Measurements from ENCODE around the gene CBY1.
A peak's percentile ranks its signal among the peaks of the same experiment; 100 is the strongest.
"Not testable (repeated sequence)": the region's sequence is repeated elsewhere in the genome, so short reads cannot be mapped to it uniquely, and the experiment has no call there.

CBY1 gene

DNA sequence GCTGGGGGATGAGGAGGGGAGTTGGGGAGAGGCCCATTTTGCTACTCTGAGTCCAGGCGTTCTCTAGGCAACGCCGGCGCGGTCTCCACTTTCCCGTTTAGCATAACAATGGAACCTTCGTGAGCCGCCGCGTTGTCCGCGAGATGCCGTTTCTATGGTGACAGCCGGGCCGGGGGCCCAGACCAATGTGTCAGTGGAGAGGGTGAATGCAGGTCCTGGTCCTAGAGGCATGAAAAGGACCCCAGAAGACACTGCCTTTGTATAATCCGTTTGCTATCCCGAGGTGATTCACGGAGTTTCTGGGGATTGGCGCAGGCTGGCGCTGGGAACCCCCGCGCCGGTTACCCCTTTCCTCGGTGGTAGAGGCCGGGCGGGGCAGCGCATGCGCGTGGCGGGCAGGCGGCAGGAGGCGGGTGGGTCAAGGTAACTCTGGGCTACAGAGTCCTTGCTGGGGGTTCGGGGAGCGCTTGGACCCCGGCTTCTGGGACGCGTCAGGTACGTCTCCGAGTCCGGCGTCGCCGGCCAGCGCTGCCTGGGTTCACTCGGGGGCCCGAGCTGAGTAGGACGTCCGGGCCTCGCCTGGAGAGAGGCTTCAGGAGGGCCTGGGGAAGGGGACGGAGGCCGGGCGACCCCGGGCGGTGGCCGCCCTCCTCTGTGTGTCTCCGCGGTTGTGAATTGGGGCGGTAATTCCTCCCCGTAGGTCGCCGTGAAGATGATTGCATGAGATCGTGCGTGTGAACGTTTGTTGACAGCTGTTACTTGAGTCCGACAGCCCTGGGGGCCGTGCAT lies at the start of gene CBY1, which contains the start of gene FAM227A:
Gene CBY1 (plus strand): TSS at position 383 of the 789 bp plus-strand sequence. CDS start 11,417 bp downstream, outside the sequence.
Gene FAM227A (minus strand): TSS at position 137 of the 789 bp plus-strand sequence. CDS start 6,224 bp downstream, outside the sequence.
- peak; percentile 70 to 80 for DNase-seq (ENCODE audit: low read depth in 1 of 2, low spot score in 1 of 2)

DNA sequence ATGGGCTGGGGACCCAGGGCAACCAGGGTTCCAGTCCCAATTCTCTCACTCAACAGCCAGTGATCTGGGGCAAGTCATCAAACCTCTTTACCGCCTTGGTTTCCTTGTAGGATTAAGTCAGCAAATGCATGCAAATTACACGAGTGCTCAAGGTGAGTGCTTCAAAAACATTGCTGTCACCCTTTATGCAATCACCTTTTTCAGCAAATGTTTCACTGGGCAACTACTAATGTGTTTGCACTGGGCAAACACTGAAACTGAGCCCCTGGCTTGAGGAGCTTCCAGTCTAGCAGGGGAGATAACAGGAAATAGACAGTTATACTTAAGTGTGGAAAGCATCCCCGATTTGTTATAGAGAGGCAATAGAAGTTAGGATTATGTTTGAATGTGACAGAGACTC lies 48.8 kb upstream of the CBY1 start:
- DNase-seq (ENCODE audit: low read depth in 1 of 2, low spot score in 1 of 2) = no peak

DNA sequence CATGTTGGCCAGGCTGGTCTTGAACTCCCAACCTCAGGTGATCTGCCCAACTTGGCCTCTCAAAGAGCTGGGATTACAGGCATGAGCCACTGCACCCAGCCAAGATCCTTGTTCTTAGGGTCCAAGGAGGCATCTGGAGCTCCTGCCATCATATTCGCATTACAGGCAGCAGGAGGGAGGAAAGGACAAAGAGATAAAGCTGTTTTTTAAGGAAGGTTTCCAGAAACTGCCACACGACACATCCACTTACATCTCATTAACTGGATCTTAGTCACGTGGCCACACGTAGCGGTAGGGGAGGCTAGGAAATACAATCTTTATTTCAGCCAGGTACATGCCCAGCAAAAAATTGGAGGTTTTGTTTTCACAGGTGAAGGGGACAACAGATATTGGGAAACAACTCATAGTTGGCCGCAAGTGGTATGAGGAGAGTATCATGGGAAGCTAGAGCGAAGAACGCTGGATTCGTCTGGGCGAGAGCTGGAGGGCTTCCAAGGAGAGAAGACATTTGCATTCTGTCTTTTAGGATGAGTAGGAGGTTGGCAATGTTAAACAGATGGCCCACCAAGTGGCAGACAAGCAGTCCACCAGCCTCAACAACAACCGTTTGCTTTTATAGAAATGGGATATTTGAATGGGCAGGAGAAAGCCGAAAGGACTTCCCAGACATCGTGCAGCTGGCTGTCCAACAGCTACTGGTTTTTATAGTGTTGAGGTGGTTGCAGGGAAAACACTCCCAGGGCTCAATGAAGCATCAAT lies 47.3 kb upstream of the CBY1 start:
- no peak for DNase-seq (ENCODE audit: low read depth in 1 of 2, low spot score in 1 of 2)

DNA sequence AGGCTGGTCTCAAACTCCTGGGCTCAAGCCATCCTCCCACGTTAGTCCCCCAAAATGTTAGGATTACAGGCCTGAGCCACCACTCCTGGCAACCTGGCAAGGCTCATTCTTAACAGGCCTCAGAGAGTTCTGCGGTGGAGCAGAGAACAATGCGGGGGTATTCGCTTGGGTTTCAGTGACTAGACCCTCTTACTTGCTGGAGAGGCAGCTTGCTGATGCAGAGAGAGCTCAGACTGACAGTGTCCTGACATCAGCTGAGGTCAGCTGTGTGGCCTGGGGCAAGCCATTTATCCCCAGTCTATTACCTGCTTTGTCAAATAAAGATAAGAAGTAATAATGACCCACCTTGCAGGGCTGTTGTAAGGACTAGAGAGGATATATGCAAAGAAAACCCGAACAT lies 46.2 kb upstream of the CBY1 start:
- DNase-seq (ENCODE audit: low read depth in 1 of 2, low spot score in 1 of 2) = no peak

DNA sequence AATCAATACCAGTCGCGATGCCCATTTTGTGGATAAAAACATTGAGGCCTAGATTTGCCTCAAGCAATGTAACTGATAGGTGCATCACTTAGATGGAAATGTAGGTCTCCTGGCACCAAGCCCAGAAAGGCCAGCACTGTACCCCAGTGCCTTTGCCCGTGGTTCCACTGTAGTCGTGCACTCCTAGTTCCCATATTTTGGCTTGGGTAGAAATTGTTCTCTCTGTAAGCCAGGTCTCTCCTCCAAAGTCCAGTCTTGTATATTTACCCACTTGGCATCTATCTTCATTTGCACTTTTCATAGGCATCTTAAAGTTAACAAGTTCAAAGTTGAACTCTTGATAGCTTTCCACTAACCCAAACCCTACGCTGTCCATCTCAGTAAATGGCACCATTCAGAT lies 44.9 kb upstream of the CBY1 start:
- no peak for DNase-seq (ENCODE audit: low read depth in 1 of 2, low spot score in 1 of 2)

DNA sequence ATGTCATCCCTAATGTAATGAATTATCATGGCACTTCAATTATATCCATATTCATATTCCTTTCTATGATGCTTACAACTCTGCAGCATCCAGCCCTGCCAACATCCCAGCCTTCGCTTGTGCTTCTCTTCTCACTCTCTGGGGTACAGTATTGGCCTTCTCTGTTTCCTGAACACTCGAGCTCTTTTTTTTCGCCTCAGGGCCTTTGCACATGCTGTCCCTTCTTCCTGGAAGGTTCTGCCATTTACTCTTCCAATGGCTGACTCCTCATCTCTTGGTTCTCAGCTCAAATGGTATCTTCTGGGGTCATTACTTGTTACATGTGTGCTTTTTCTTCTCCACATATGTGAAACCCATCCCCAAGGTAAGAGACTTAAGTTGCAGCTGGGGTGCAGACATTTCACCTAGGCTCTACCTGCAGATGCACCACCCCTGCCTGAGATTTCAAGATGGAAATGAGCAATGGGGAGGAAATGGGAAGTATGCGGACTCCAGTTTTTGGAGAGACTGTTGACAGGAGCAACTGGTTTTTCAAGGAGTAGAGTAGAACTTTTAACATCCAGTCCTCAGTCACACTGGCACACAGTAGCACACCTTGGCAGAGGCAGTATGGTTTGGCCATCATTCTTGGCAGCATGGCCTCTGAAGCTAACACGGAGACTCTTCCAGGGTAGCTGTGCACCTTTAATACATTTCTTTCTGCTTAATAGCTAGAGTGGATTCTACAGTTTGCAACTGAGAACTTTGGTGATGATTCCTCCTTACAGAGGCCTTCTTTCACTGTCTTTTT lies 44.0 kb upstream of the CBY1 start:
- no peak for DNase-seq (ENCODE audit: low read depth in 1 of 2, low spot score in 1 of 2)

DNA sequence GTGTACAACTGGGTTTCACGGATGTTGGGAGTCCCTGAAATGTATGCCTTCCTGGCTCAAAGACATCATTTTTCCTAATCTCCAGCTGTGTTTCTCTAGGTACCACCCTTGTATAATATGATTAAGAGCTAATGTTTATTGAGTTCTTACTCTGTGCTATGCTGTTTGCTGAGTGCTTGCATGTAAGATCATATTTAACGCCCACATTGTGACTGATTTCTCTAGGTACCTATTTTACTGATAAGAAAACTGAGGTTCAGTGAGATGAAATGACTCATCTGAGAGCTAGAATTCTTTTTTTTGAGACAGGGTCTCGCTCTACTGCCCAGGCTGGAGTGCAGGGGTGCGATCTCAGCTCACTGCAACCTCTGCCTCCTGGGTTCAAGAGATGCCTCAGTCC lies 42.9 kb upstream of the CBY1 start:
- no peak for DNase-seq (ENCODE audit: low read depth in 1 of 2, low spot score in 1 of 2)

DNA sequence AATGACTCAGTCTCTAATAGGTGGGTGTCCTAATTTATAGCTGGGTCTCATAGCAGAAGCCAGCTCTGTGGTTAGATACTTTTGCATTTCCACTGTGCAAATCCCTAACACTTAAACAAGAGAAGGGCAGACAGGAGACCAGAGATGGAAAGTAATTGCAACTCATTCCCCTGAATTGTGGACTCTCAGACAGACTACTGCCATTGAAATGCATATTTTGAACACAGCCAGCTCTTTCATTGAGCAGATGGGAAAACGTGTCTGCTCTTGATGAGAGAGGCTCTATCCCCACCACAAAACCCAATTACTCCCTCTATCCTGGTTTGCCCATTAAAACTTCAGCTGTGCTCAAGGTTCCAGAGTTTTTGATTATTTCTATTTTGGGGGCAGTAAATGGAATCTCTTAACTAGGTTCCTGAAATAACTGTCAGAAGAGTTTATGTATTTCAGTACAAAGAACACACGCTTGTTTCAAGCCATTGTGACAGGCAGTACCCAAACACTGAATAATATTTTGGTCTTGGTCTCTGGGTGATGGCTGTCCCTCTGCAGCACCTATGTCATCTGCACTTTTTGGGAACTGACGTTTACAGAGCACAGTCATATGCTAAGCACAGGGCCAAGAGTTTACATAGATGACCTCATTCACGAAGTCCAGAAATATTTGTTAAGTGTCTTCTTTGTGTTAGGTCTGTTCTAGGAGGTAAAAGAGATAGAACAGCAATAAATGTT lies 41.9 kb upstream of the CBY1 start:
- no peak for DNase-seq (ENCODE audit: low read depth in 1 of 2, low spot score in 1 of 2)

DNA sequence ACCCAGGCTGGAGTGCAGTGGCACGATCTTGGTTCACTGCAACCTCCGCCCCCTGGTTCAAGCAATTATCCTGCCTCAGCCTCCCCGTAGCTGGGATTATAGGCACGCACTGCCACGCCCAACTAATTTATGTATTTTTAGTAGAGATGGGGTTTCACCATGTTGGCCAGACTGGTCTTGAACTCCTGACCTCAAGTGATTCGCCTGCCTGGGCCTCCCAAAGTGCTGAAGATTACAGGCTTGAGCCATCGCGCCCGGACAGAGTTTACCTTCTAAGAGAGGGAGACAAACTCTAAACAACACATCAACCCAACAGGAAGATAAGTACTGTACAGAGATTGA lies 41.4 kb upstream of the CBY1 start:
- DNase-seq (ENCODE audit: low read depth in 1 of 2, low spot score in 1 of 2) = not testable (repeated sequence)

DNA sequence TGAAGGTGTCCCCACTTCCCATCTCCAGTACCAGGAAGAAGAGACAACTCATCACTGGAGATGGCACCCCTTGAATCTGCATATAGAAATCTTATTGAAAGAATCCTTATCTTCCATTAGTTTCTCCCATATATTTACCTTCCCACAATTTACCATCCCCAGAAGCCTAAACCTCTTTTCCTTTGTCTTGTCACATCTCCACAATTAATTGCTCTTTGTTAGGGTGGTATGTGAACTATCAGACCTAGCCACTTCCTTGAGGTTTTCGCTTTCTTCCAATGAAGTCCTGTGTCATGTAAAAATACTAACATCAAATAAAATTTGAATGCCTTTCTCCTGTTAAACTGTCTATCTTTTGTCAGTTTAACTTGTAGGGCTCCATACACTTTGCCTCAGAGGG lies 38.2 kb upstream of the CBY1 start:
- no peak for DNase-seq (ENCODE audit: low read depth in 1 of 2, low spot score in 1 of 2)

DNA sequence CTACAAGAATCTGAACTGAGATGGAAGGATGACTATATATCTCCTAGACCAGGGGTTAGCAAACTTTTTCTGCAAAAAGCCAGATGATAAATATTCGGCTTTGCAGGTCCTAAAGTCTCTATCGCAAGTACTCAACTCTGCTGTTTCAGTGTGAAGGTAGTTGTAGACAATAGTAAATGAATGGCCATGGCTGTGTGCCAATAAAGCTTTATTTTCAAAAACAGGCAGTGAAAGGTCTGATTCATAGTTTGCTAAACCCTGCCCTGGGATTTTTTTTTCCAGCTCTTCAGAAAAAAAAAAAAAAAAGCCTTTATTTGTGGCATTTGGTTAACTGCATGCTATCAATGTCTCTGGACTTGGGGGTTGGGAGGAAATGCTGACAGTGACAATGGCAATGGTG lies 37.8 kb upstream of the CBY1 start:
- no peak for DNase-seq (ENCODE audit: low read depth in 1 of 2, low spot score in 1 of 2)

DNA sequence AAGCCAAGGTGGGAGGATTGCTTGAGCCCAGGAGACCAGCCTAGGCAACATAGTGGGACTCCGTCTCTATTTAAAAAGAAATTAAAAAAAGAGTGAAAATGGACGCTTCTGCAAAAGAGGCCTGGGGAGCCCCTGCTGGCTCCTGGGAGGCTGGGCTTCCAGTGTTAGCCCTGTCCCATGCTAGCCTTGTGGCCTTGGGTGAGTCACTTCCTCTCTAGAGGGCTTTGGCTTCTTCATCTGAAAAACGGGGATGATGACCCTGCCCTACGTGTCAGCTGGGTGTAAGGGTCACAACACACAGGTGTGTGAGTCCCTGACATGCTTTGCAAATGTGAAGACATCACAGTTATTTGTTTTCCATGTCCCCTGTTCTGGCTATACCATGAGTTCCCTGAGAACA lies 33.1 kb upstream of the CBY1 start:
- DNase-seq (ENCODE audit: low read depth in 1 of 2, low spot score in 1 of 2) = no peak

DNA sequence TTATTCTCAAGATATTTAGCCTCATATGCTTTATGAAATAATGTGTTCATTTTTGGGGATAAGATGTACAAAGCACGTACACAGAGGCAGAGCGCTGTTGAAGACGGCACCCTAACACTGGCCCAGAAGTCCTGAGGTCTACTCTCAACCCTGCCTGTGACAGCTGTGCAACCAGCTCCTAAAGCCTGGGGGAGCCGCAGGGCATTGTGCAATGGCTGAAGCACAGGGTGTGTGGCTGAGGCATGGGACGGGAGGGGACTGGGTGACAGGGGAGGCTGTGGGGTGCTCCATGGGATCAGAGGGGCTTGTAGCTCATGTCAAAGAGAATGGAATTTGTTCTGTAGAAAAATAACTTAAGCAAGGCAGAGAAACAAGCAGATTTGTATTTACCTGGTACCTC lies 28.0 kb upstream of the CBY1 start:
- no peak for DNase-seq (ENCODE audit: low read depth in 1 of 2, low spot score in 1 of 2)

DNA sequence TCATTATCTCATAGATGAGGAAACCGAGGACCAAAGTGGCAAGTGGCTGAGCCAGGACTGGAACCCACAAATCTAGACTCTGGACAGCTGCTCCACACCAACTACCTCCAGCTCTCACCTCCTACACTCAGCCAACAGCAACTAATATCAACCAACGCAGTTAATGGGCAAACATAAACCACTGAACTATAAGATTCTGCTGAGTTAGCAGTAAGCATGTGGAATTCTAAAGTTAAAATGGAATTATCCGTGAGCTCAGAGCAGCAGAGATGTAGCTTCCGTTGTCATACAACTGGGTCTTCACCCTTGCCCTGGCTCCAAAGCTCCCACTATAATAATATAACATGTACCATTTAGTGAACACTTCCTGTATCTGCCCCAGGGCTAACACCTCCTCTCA lies 27.3 kb upstream of the CBY1 start:
- DNase-seq (ENCODE audit: low read depth in 1 of 2, low spot score in 1 of 2) = no peak

DNA sequence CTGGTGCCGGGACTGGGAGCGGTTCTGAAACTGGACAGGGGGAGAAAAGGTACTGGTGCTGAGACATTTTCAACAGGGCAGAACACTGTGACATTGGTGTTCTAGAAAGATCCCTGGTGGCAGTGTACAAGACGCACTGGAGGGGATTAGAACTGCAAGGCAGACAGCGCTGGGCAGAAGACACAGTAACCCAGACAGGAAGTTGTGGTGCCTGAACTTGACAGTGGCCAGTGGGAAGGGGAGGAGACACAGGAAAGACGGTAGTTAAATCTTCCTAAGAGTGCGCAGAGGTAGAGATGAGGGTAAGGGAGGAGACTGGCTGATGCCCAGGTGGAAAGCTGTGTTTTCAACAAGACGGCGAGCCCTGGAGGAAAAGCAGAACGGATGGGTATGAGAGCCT lies 24.7 kb upstream of the CBY1 start:
- DNase-seq (ENCODE audit: low read depth in 1 of 2, low spot score in 1 of 2) = no peak

DNA sequence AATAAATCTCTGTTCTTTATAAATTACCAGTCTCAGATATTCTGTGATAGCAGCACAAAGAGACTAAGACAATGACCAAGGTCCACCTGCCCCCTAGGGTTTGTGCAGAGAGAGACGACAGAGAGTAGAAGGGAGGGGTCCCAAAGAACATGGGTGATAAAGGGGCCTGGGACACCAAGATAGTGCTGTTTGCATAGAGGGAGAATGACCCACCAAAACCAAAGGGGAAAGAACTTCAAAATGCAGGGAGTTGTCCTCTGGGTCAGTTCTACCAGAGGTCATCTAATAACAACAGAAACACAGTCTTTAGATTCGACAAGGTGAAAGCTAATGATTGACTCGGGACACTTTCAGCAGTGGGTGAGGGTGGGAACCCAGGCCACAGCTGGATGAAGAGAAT lies 23.9 kb upstream of the CBY1 start:
- no peak for DNase-seq (ENCODE audit: low read depth in 1 of 2, low spot score in 1 of 2)

DNA sequence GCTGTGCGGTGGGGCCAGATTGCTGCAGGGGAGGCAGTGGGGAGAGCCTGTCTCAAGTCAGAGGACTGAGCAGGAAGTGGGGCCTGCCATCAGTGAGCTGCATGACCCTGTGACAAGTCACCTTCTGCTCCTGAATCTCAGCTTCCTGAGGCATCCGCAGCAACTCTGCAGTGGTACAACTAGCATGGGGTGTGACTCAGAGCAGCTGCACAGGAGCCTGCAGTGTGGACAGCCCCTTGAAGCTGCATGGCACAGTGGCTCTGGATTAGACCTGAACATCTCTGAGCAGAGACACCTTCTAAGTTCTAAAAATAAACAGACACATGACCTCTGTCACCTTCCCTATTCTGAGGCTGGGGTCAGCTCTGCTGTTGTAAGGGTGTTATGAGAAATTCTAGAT lies 18.2 kb upstream of the CBY1 start:
- DNase-seq (ENCODE audit: low read depth in 1 of 2, low spot score in 1 of 2) = no peak

DNA sequence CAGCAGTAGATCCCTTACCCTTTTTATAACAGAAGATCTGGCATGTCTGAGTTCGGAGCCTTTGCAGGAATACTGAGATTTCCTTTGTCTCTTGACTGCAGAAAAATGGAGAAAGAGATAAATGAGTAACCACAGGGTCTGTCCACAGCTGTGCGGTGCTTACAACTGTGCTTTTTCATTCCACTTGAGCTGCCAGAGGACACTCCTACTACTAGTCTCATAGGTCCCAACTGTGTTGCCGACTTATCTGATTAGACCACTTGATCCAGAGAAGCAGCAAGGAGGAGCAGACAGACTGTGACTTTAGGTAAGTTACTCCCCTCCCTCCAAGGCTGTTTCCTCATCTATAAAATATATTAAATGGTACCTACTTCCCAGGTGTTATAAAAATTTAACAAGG lies 17.7 kb upstream of the CBY1 start:
- no peak for DNase-seq (ENCODE audit: low read depth in 1 of 2, low spot score in 1 of 2)

DNA sequence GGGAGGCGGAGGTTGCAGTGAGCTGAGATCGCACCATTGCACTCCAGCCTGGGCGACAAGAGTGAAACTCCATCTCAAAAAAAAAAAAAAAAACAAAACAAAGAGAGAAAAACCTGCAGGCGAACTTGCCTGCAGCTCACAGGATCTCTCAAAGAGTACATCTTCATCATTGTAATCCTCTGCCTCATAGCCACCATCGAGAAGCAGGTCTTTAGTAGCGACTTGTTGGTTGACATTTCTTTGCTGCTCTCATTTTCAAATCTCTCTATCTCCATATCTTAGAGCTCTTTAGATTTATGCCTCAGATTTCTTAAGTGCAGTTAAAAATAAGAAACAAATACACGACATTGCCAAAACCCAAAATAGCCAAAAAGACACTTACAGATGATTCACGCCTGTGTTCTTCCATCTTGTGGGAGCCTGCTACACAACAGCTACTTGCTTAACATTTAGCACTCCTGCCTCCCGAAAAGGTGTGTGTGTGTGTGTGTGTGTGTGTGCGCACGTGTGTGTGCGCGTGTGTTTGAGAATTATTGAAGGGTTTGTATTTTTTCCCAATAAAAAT lies 14.9 kb upstream of the CBY1 start:
- no peak for DNase-seq (ENCODE audit: low read depth in 1 of 2, low spot score in 1 of 2)

DNA sequence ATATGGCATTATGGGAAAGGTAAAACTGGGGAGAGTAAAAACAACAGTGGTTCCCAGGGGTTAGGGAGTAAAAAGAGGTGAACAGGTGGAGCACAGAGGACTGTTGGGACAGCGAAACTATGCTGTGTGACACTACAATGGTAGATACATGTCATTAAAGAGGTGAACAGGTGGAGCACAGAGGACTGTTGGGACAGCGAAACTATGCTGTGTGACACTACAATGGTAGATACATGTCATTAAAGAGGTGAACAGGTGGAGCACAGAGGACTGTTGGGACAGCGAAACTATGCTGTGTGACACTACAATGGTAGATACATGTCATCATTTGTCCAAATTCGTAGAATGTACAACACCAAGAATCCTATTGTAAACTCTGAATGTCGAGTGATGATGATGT lies 12.2 kb upstream of the CBY1 start:
- DNase-seq (ENCODE audit: low read depth in 1 of 2, low spot score in 1 of 2) = not testable (repeated sequence)

DNA sequence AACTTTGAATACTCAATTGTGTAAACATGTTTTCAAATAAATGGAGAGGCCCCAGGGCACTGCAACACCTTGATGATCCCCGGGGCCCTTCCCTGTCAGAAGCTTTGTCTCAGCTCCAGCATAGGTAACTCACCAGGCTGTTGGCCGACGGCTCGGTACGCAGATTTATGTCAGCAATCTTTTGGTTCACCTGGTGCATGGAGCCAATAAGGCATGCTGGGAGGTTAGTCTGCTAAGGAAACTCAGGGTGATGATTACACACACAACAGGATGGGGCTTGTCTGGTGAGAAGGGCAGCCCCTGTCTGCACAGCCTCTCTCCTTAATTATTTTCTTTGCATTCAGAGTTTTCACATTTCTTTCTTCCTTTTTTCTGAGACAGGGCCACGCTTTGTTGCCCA lies 11.0 kb upstream of the CBY1 start:
- DNase-seq (ENCODE audit: low read depth in 1 of 2, low spot score in 1 of 2) = no peak
